Upper lobe of left lung (tissue), 6 donors: ENCODE results near the gene TAOK1. TPM values are rescaled to one million over a fixed set of nuclear protein-coding genes. Genes with fewer than 3 reads are reported as not detected.

Experiments used
- ATAC-seq, 2 donors: fragments of 200-7000 bp; cut with Tn5 transposase; one replicate each; pipeline ENCODE4 v1.9.1; 2022; ENCODE audit warnings: mild to moderate bottlenecking in 2 of 2, moderate library complexity in 2 of 2; ENCODE audit not compliant: low FRiP score in 2 of 2
- DNase-seq, 2 donors: peaks; one replicate each; pipeline ENCODE4 v3.0.0-alpha.2; 2019 to 2020
- H3K27ac ChIP-seq, 4 donors: fragments of 200-600 bp; sonication (generic); one replicate each; pipeline ENCODE4 v1.5.1; 2016 to 2019
- H3K27me3 ChIP-seq, 4 donors: fragments of 200-600 bp; sonication (generic); one replicate each; pipeline ENCODE4 v1.5.1; 2017 to 2019
- H3K36me3 ChIP-seq, 4 donors: fragments of 200-600 bp; sonication (generic); one replicate each; pipeline ENCODE4 v1.5.1; 2016 to 2019
- H3K4me1 ChIP-seq, 4 donors: fragments of 200-600 bp; sonication (generic); one replicate each; pipeline ENCODE4 v1.5.1; 2018 to 2019
- H3K4me3 ChIP-seq, 4 donors: fragments of 200-600 bp; sonication (generic); one replicate each; pipeline ENCODE4 v1.5.1; 2017 to 2019; ENCODE audit warnings: mild to moderate bottlenecking in 2 of 4, moderate library complexity in 1 of 4
- H3K9me3 ChIP-seq, 4 donors: fragments of 200-600 bp; sonication (generic); one replicate each; pipeline ENCODE4 v1.5.1; 2018 to 2019
- EP300 ChIP-seq, 4 donors: sonication (generic); formaldehyde crosslinking; IDR thresholded peaks; one replicate each; pipeline ENCODE4 v1.5.1; 2017; ENCODE audit warnings: antibody characterized with exemption in 4 of 4, control low read depth in 2 of 4
- POLR2A ChIP-seq, 4 donors: fragments of 450-650 bp; IDR thresholded peaks; one replicate each; pipeline ENCODE4 v1.5.1; 2016 to 2017; ENCODE audit warnings: antibody characterized with exemption in 4 of 4, mild to moderate bottlenecking in 2 of 4
- POLR2AphosphoS5 ChIP-seq, 2 donors: sonication (generic); formaldehyde crosslinking; IDR thresholded peaks; one replicate each; pipeline ENCODE4 v1.5.1; 2017; ENCODE audit warnings: antibody characterized with exemption in 2 of 2
- WGBS, 2 donors: methylation state at CpG; one replicate each; pipeline ENCODE4 v1.1.5; 2017 to 2018; 5-methylcytosine and 5-hydroxymethylcytosine counted together
- total RNA-seq, 6 donors: library from RNA; depleted of rRNA in 4 of 6; stranded (reverse); fragments of >200 nt in 4 of 6; gene quantifications; one replicate each; pipeline versions ENCODE4 v1.1.0 to v1.2.1, GENCODE V29; 2016 to 2021
- TF ChIP-seq, protein P1 (sequence below), 6 experiments: fragments of 450-650 bp in 4 of 6; fragments of 200-600 bp in 2 of 6; sonication (generic) in 2 of 6; IDR thresholded peaks; one replicate each; pipeline ENCODE4 v1.5.1; 2016 to 2019; ENCODE audit warnings: antibody characterized with exemption in 6 of 6
- donor health status: DM: no; HTN: no; CAD: no; lungs with moderate emphysema.
- donor health status: DM: no; HTN: yes; CAD: no; lungs with severe emphysema.

The TAOK1 gene
- total RNA-seq, 6 donors from 2014 or later, result 43.0 to 100 (median 59.3) TPM

- 66 to 70% methylated on average over 2 of the region's 2 CpGs for WGBS, 2 donors
- TF ChIP-seq POLR2AphosphoS5 (IDR thresholded peaks at IDR 0.05), result no peak
- TF ChIP-seq, protein P1, sequence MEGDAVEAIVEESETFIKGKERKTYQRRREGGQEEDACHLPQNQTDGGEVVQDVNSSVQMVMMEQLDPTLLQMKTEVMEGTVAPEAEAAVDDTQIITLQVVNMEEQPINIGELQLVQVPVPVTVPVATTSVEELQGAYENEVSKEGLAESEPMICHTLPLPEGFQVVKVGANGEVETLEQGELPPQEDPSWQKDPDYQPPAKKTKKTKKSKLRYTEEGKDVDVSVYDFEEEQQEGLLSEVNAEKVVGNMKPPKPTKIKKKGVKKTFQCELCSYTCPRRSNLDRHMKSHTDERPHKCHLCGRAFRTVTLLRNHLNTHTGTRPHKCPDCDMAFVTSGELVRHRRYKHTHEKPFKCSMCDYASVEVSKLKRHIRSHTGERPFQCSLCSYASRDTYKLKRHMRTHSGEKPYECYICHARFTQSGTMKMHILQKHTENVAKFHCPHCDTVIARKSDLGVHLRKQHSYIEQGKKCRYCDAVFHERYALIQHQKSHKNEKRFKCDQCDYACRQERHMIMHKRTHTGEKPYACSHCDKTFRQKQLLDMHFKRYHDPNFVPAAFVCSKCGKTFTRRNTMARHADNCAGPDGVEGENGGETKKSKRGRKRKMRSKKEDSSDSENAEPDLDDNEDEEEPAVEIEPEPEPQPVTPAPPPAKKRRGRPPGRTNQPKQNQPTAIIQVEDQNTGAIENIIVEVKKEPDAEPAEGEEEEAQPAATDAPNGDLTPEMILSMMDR (IDR thresholded peaks at IDR 0.05), result no peak
- TF ChIP-seq POLR2A (IDR thresholded peaks at IDR 0.05), result no peak
- no peak for TF ChIP-seq EP300 (IDR thresholded peaks at IDR 0.05)
- Histone ChIP-seq H3K4me3 (no peak overlapping the region), H3K27ac (no peak overlapping the region), H3K27me3 (no peaks in the 10 kb centered on the region), H3K36me3 (peaks cover 0 to 23% (median 8%) of the 10 kb centered on the region in 4 donors), H3K4me1 (peaks cover 22 to 34% (median 26%) of the 10 kb centered on the region in 4 donors), H3K9me3 (no peaks in the 10 kb centered on the region)
- ATAC-seq (no peak), DNase-seq (no peak)
These were observed 5.9 kb downstream of the TAOK1 start for GRCh38 chr17:29396066-29396465.

- Histone ChIP-seq H3K27me3 (no peaks in the 10 kb centered on the region), H3K27ac (no peak overlapping the region), H3K36me3 (peaks cover 0 to 40% (median 11%) of the 10 kb centered on the region in 4 donors), H3K4me3 (no peak overlapping the region), H3K4me1 (peaks cover 0 to 7% (median 1%) of the 10 kb centered on the region in 4 donors), H3K9me3 (no peaks in the 10 kb centered on the region)
- ATAC-seq, result no peak
- TF ChIP-seq EP300 (IDR thresholded peaks at IDR 0.05) (no peak), POLR2AphosphoS5 (IDR thresholded peaks at IDR 0.05) (no peak)
- DNase-seq, result no peak
- WGBS, 2 donors, result 97 to 98% methylated on average over 4 of the region's 4 CpGs
These were observed 9.5 kb downstream of the TAOK1 start for GRCh38 chr17:29399634-29400033.

- TF ChIP-seq POLR2AphosphoS5 (IDR thresholded peaks at IDR 0.05) (no peak), EP300 (IDR thresholded peaks at IDR 0.05) (no peak), POLR2A (IDR thresholded peaks at IDR 0.05) (no peak)
- TF ChIP-seq, protein P1 (IDR thresholded peaks at IDR 0.05), result no peak
- Histone ChIP-seq H3K36me3 (peaks cover 0 to 50% (median 11%) of the 10 kb centered on the region in 4 donors), H3K27ac (no peak overlapping the region), H3K4me3 (no peak overlapping the region), H3K9me3 (no peaks in the 10 kb centered on the region), H3K27me3 (no peaks in the 10 kb centered on the region), H3K4me1 (no peaks in the 10 kb centered on the region)
- ATAC-seq (no peak), DNase-seq (no peak)
- WGBS, 2 donors, result 94 to 100% methylated on average over 4 of the region's 4 CpGs
These were observed 10.7 kb downstream of the TAOK1 start for GRCh38 chr17:29400818-29401217.

DNA sequence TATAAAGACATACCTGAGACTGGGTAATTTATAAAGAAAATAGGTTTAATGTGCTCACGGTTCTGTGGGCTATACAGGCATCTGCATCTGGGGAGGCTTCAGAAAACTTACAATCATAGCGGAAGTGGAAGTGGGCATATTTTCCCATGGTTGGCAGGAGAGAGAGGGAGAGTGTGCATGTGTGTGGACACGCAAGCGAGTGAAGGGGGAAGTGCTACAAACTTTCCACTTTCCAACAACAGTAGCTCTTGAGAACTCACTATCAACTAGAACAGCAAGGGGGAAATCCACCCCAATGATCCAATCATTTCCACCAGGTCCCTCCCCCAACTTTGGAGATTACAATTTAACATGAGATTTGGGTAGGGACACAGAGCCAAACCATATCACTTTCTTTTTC is 11.1 kb downstream of the TAOK1 start:
- Histone ChIP-seq H3K9me3 (no peaks in the 10 kb centered on the region), H3K4me1 (no peaks in the 10 kb centered on the region), H3K27me3 (no peaks in the 10 kb centered on the region), H3K4me3 (no peak overlapping the region), H3K36me3 (peaks cover 0 to 53% (median 11%) of the 10 kb centered on the region in 4 donors), H3K27ac (no peak overlapping the region)
- 62 to 84% methylated on average over 4 of the region's 4 CpGs for WGBS, 2 donors
- DNase-seq (no peak), ATAC-seq (peak in 1 of 2 donors; percentile 42)
- no peak for TF ChIP-seq POLR2A (IDR thresholded peaks at IDR 0.05)
- no peak for TF ChIP-seq EP300 (IDR thresholded peaks at IDR 0.05)
- no peak for TF ChIP-seq POLR2AphosphoS5 (IDR thresholded peaks at IDR 0.05)
- TF ChIP-seq, protein P1 (IDR thresholded peaks at IDR 0.05), result no peak

DNA sequence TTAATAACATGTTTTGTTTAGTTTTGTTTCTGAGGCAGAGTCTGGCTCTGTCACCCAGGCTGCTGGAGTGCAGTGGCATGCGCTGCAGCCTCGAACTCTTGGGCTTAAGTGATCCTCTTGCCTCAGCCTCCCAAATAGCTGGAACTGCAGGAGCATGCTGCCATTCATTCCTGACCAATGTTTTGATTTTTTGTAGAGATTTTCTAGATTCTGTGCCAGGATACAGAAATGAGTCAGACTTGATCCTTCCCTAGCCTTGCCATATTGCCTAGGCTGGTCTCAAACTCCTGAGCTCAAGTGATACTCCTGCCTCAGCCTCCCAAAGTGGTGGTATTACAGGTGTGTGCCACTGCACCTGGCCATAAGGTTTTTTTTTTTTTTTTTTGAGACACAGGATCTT is 17.7 kb downstream of the TAOK1 start:
- Histone ChIP-seq H3K4me3 (no peak overlapping the region), H3K4me1 (peaks cover 0 to 11% (median 7%) of the 10 kb centered on the region in 4 donors), H3K27me3 (no peaks in the 10 kb centered on the region), H3K27ac (no peak overlapping the region), H3K9me3 (no peaks in the 10 kb centered on the region), H3K36me3 (peaks cover 0 to 24% (median 4%) of the 10 kb centered on the region in 4 donors)
- DNase-seq, result no peak
- ATAC-seq, result no peak
- WGBS, 2 donors, result 94% methylated on average over 2 of the region's 2 CpGs
- TF ChIP-seq EP300 (IDR thresholded peaks at IDR 0.05), result no peak
- no peak for TF ChIP-seq POLR2A (IDR thresholded peaks at IDR 0.05)
- TF ChIP-seq POLR2AphosphoS5 (IDR thresholded peaks at IDR 0.05), result no peak
- TF ChIP-seq, protein P1 (IDR thresholded peaks at IDR 0.05), result no peak
